PC-3 (cell line): ENCODE data around the gene FOXP3.

Source experiments
- EZH2 ChIP-seq: fragments of 300-600 bp; sonication (generic); IDR thresholded peaks from one replicate; pipeline ENCODE4 v1.6.1; 2017; ENCODE audit warnings: antibody characterized with exemption, mild to moderate bottlenecking, low read length; ENCODE audit not compliant: unreplicated experiment
- EZH2phosphoT487 ChIP-seq: fragments of 300-600 bp; sonication (generic); IDR thresholded peaks from 2 replicates; pipeline ENCODE4 v1.6.1; 2018; ENCODE audit warnings: mild to moderate bottlenecking, antibody characterized with exemption, low read length, borderline replicate concordance
- TF ChIP-seq, protein P1 (sequence below): fragments of 300-600 bp; sonication (generic); conservative IDR thresholded peaks from 2 replicates; pipeline ENCODE4 v1.5.1; 2017; ENCODE audit warnings: antibody characterized with exemption, low read depth, mild to moderate bottlenecking, low read length

- TF ChIP-seq EZH2phosphoT487, result no peak
- TF ChIP-seq, protein P1, sequence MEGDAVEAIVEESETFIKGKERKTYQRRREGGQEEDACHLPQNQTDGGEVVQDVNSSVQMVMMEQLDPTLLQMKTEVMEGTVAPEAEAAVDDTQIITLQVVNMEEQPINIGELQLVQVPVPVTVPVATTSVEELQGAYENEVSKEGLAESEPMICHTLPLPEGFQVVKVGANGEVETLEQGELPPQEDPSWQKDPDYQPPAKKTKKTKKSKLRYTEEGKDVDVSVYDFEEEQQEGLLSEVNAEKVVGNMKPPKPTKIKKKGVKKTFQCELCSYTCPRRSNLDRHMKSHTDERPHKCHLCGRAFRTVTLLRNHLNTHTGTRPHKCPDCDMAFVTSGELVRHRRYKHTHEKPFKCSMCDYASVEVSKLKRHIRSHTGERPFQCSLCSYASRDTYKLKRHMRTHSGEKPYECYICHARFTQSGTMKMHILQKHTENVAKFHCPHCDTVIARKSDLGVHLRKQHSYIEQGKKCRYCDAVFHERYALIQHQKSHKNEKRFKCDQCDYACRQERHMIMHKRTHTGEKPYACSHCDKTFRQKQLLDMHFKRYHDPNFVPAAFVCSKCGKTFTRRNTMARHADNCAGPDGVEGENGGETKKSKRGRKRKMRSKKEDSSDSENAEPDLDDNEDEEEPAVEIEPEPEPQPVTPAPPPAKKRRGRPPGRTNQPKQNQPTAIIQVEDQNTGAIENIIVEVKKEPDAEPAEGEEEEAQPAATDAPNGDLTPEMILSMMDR, result no peak
- TF ChIP-seq EZH2, result no peak
These were observed 21.9 kb downstream of the FOXP3 start for GRCh38 chrX:49242545-49243066.
